ENCODE data around the gene CPNE7. TPM values are rescaled to one million over a fixed set of nuclear protein-coding genes. Genes with fewer than 3 reads are reported as not detected.

Gene CPNE7
- total and polyA plus RNA-seq, 4 experiments from 2014 or later, result 2.3 to 7.3 (median 4.9) TPM

GRCh38 chr16:89620406-89620841 is 44.9 kb downstream of the CPNE7 start:
- Mint-ChIP-seq H3K4me3 (no peak overlapping the region), H3K27ac (no peak overlapping the region), H3K9me3 (peaks cover 0 to 7% (median 2%) of the 10 kb centered on the region in 8 donors), H3K36me3 (no peaks in the 10 kb centered on the region), H3K4me1 (peaks cover 7 to 14% (median 9%) of the 10 kb centered on the region in 4 donors), H3K27me3 (peaks cover 6 to 10% of the 10 kb centered on the region in 2 donors)
- no peaks in the 10 kb centered on the region for H3K36me3 ChIP-seq (ENCODE audit: insufficient read depth, low read length)
- H3K27me3 ChIP-seq (ENCODE audit: insufficient read depth, low read length), result no peaks in the 10 kb centered on the region
- H3K4me3 ChIP-seq (ENCODE audit: low read length in 2 of 2), result no peak overlapping the region
- ChIA-PET CTCF (ENCODE audit: partially characterized antibody) (no interaction called here), POLR2A (ENCODE audit: partially characterized antibody) (interaction anchor here (0.8 kb wide), 1 partner anchor 19 kb away, joined by 5 read pairs; no protein-coding TSS in a partner anchor)
- intact Hi-C loops (cut with micrococcal nuclease), result no loop called here
- H3K4me1 ChIP-seq (ENCODE audit: insufficient read depth, low read length), result peaks cover 7% of the 10 kb centered on the region
- DNase-seq, result no peak
- no peak overlapping the region for H3K27ac ChIP-seq (ENCODE audit: low read depth, low read length)
- H3K9me3 ChIP-seq (ENCODE audit: control insufficient read depth in 1 of 2, low read length in 2 of 2), result no peaks in the 10 kb centered on the region

- no peaks in the 10 kb centered on the region for H3K36me3 ChIP-seq (ENCODE audit: insufficient read depth, low read length)
- Mint-ChIP-seq H3K4me3 (no peak overlapping the region), H3K4me1 (peaks cover 7 to 11% (median 9%) of the 10 kb centered on the region in 4 donors), H3K9me3 (peaks cover 0 to 7% (median 1%) of the 10 kb centered on the region in 8 donors), H3K27ac (no peak overlapping the region), H3K27me3 (peaks cover 6 to 11% of the 10 kb centered on the region in 2 donors), H3K36me3 (no peaks in the 10 kb centered on the region)
- H3K9me3 ChIP-seq (ENCODE audit: control insufficient read depth in 1 of 2, low read length in 2 of 2), result no peaks in the 10 kb centered on the region
- H3K4me1 ChIP-seq (ENCODE audit: insufficient read depth, low read length), result peaks cover 7% of the 10 kb centered on the region
- ChIA-PET CTCF (ENCODE audit: partially characterized antibody) (no interaction called here), POLR2A (ENCODE audit: partially characterized antibody) (no interaction called here)
- DNase-seq, result no peak
- intact Hi-C loops (cut with micrococcal nuclease), result no loop called here
- H3K27me3 ChIP-seq (ENCODE audit: insufficient read depth, low read length), result no peaks in the 10 kb centered on the region
- H3K27ac ChIP-seq (ENCODE audit: low read depth, low read length), result no peak overlapping the region
- no peak overlapping the region for H3K4me3 ChIP-seq (ENCODE audit: low read length in 2 of 2)
Observed at GRCh38 chr16:89621136-89621697, 45.7 kb downstream of the CPNE7 start.

- no peaks in the 10 kb centered on the region for H3K36me3 ChIP-seq (ENCODE audit: insufficient read depth, low read length)
- intact Hi-C loops (cut with micrococcal nuclease), result no loop called here
- Mint-ChIP-seq H3K36me3 (no peaks in the 10 kb centered on the region), H3K4me1 (peaks cover 4 to 5% (median 4%) of the 10 kb centered on the region in 4 donors), H3K27ac (no peak overlapping the region), H3K27me3 (peaks cover 6 to 11% of the 10 kb centered on the region in 2 donors), H3K9me3 (peaks cover 0 to 2% (median 0%) of the 10 kb centered on the region in 8 donors), H3K4me3 (no peak overlapping the region)
- H3K4me3 ChIP-seq (ENCODE audit: low read length in 2 of 2), result no peak overlapping the region
- ChIA-PET CTCF (ENCODE audit: partially characterized antibody) (no interaction called here), POLR2A (ENCODE audit: partially characterized antibody) (no interaction called here)
- peaks cover 6% of the 10 kb centered on the region for H3K4me1 ChIP-seq (ENCODE audit: insufficient read depth, low read length)
- no peaks in the 10 kb centered on the region for H3K27me3 ChIP-seq (ENCODE audit: insufficient read depth, low read length)
- DNase-seq, result no peak
- no peak overlapping the region for H3K27ac ChIP-seq (ENCODE audit: low read depth, low read length)
- H3K9me3 ChIP-seq (ENCODE audit: control insufficient read depth in 1 of 2, low read length in 2 of 2), result no peaks in the 10 kb centered on the region
Observed at GRCh38 chr16:89621698-89622409, 46.3 kb downstream of the CPNE7 start.

GRCh38 chr16:89623511-89624261 is 48.1 kb downstream of the CPNE7 start:
- H3K9me3 Mint-ChIP-seq, result no peaks in the 10 kb centered on the region
- H3K27me3 Mint-ChIP-seq, result peaks cover 6 to 11% of the 10 kb centered on the region in 2 donors
- no peaks in the 10 kb centered on the region for H3K4me1 Mint-ChIP-seq
- intact Hi-C loops (cut with micrococcal nuclease), result no loop called here
- H3K9me3 ChIP-seq (ENCODE audit: control insufficient read depth in 1 of 2, low read length in 2 of 2), result no peaks in the 10 kb centered on the region
- no peak overlapping the region for H3K4me3 ChIP-seq (ENCODE audit: low read length in 2 of 2)
- H3K36me3 ChIP-seq (ENCODE audit: insufficient read depth, low read length), result no peaks in the 10 kb centered on the region
- H3K27me3 ChIP-seq (ENCODE audit: insufficient read depth, low read length), result no peaks in the 10 kb centered on the region
- DNase-seq, result no peak
- peak overlapping the region in 1 of 8 donors; percentile 25 for H3K4me3 Mint-ChIP-seq
- H3K27ac ChIP-seq (ENCODE audit: low read depth, low read length), result no peak overlapping the region
- POLR2A ChIA-PET (ENCODE audit: partially characterized antibody), result no interaction called here
- no peaks in the 10 kb centered on the region for H3K4me1 ChIP-seq (ENCODE audit: insufficient read depth, low read length)
- CTCF ChIA-PET (ENCODE audit: partially characterized antibody), result no interaction called here
- no peaks in the 10 kb centered on the region for H3K36me3 Mint-ChIP-seq
- H3K27ac Mint-ChIP-seq, result peak overlapping the region in 1 of 7 donors; percentile 82

GRCh38 chr16:89624777-89625761 is 49.5 kb downstream of the CPNE7 start:
- no peaks in the 10 kb centered on the region for H3K4me1 ChIP-seq (ENCODE audit: insufficient read depth, low read length)
- H3K4me3 ChIP-seq (ENCODE audit: low read length in 2 of 2), result no peak overlapping the region
- intact Hi-C loops (cut with micrococcal nuclease), result no loop called here
- H3K36me3 ChIP-seq (ENCODE audit: insufficient read depth, low read length), result no peaks in the 10 kb centered on the region
- Mint-ChIP-seq H3K4me3 (no peak overlapping the region), H3K27me3 (peaks cover 6 to 11% of the 10 kb centered on the region in 2 donors), H3K36me3 (no peaks in the 10 kb centered on the region), H3K27ac (peak overlapping the region in 1 of 7 donors; percentile 57), H3K4me1 (no peaks in the 10 kb centered on the region), H3K9me3 (no peaks in the 10 kb centered on the region)
- H3K27me3 ChIP-seq (ENCODE audit: insufficient read depth, low read length), result no peaks in the 10 kb centered on the region
- DNase-seq, result no peak
- ChIA-PET CTCF (ENCODE audit: partially characterized antibody) (no interaction called here), POLR2A (ENCODE audit: partially characterized antibody) (no interaction called here)
- H3K9me3 ChIP-seq (ENCODE audit: control insufficient read depth in 1 of 2, low read length in 2 of 2), result no peaks in the 10 kb centered on the region
- no peak overlapping the region for H3K27ac ChIP-seq (ENCODE audit: low read depth, low read length)

GRCh38 chr16:89629827-89630610 is 54.5 kb downstream of the CPNE7 start:
- ChIA-PET POLR2A (ENCODE audit: partially characterized antibody) (interaction anchor here (0.6 kb wide), 1 partner anchor 245 kb away, joined by 3 read pairs; no protein-coding TSS in a partner anchor), CTCF (ENCODE audit: partially characterized antibody) (no interaction called here)
- H3K9me3 Mint-ChIP-seq, result no peaks in the 10 kb centered on the region
- no peaks in the 10 kb centered on the region for H3K27me3 ChIP-seq (ENCODE audit: insufficient read depth, low read length)
- H3K4me1 ChIP-seq (ENCODE audit: insufficient read depth, low read length), result no peaks in the 10 kb centered on the region
- H3K4me3 ChIP-seq (ENCODE audit: low read length in 2 of 2), result no peak overlapping the region
- H3K27me3 Mint-ChIP-seq, result peaks cover 0 to 2% of the 10 kb centered on the region in 2 donors
- DNase-seq, result no peak
- intact Hi-C loops (cut with micrococcal nuclease), result no loop called here
- no peaks in the 10 kb centered on the region for H3K9me3 ChIP-seq (ENCODE audit: control insufficient read depth in 1 of 2, low read length in 2 of 2)
- no peak overlapping the region for H3K4me3 Mint-ChIP-seq
- no peak overlapping the region for H3K27ac ChIP-seq (ENCODE audit: low read depth, low read length)
- H3K4me1 Mint-ChIP-seq, result no peaks in the 10 kb centered on the region
- no peaks in the 10 kb centered on the region for H3K36me3 Mint-ChIP-seq
- no peak overlapping the region for H3K27ac Mint-ChIP-seq
- no peaks in the 10 kb centered on the region for H3K36me3 ChIP-seq (ENCODE audit: insufficient read depth, low read length)

Measured in CD4-positive, alpha-beta memory T cell (primary cell).